T-cell (primary cell): Measurements from ENCODE around the gene CCDC69. TPM values are rescaled to one million over a fixed set of nuclear protein-coding genes. Genes with fewer than 3 reads are reported as not detected.
A peak's percentile ranks its signal among the peaks of the same experiment; 100 is the strongest.

Experiments
- ATAC-seq, 4 experiments: fragments of 200-7000 bp in 3 of 4; fragments of 150-1000 bp in 1 of 4; cut with Tn5 transposase; replicated peaks in 1 of 4; 1 replicate in 3 of 4; 2 replicates in 1 of 4; pipeline ENCODE4 v1.10.0; 2021; ENCODE audit warnings: moderate library complexity in 3 of 4, mild to moderate bottlenecking in 2 of 4, moderate number of reproducible peaks in 1 of 4
- CTCF ChIA-PET, 2 donors: fragments of 300-600 bp; sonication (Branson Sonifier 250); formaldehyde crosslinking; loops; one replicate each; lab custom pipeline; 2022; ENCODE audit warnings: antibody characterized with exemption in 2 of 2; lab: Charles Lee
- POLR2A ChIA-PET, 2 donors: fragments of 300-600 bp; sonication (Branson Sonifier 250); formaldehyde crosslinking; loops; one replicate each; lab custom pipeline; 2022; ENCODE audit warnings: antibody characterized with exemption in 2 of 2; lab: Charles Lee
- DNase-seq, 35 experiments: peaks; one replicate each; pipeline versions ENCODE4 v3.0.0 to v3.0.0-alpha.2; 2013 to 2023
- H3K27ac ChIP-seq: one replicate; pipeline ENCODE4 v1.5.1; 2013; ENCODE audit warnings: low read length
- H3K27me3 ChIP-seq, 2 experiments: replicated peaks in 1 of 2; 1 replicate in 1 of 2; 2 replicates in 1 of 2; pipeline versions ENCODE4 v1.6.1 to v1.7.0; 2013; ENCODE audit warnings: low read length in 1 of 2, mixed read lengths in 1 of 2; ENCODE audit not compliant: control insufficient read depth in 2 of 2, insufficient read depth in 2 of 2; ENCODE audit errors: extremely low read depth in 1 of 2
- H3K36me3 ChIP-seq, 2 donors: 1 replicate in 1 of 2; 2 replicates in 1 of 2; pipeline versions ENCODE4 v1.6.1 to v1.7.0; 2013; ENCODE audit warnings: low read length in 1 of 2; ENCODE audit not compliant: control insufficient read depth in 2 of 2, insufficient read depth in 1 of 2; ENCODE audit errors: extremely low read depth in 1 of 2
- H3K4me1 ChIP-seq, 2 experiments: 1 replicate in 1 of 2; 2 replicates in 1 of 2; pipeline versions ENCODE4 v1.6.1 to v1.7.0; 2013; ENCODE audit warnings: low read length in 2 of 2, mixed read lengths in 1 of 2; ENCODE audit not compliant: insufficient read depth in 2 of 2, control insufficient read depth in 1 of 2; ENCODE audit errors: extremely low read depth in 1 of 2
- H3K4me3 ChIP-seq, 2 donors: 1 replicate in 1 of 2; 2 replicates in 1 of 2; pipeline versions ENCODE4 v1.5.1 to v1.7.0; 2013; ENCODE audit warnings: mild to moderate bottlenecking in 2 of 2, low read length in 1 of 2, moderate library complexity in 1 of 2; ENCODE audit not compliant: control insufficient read depth in 1 of 2; ENCODE audit errors: extremely low read depth in 1 of 2
- H3K9me3 ChIP-seq: 2 replicates; pipeline ENCODE4 v1.7.0; 2013
- H3K27ac Mint-ChIP-seq, 2 donors: one replicate each; pipeline ENCODE4 v1.8.0; 2020 to 2021; ENCODE audit warnings: mild to moderate bottlenecking in 2 of 2, mixed read lengths in 2 of 2
- H3K27me3 Mint-ChIP-seq, 2 donors: one replicate each; pipeline ENCODE4 v1.8.0; 2021 to 2022; ENCODE audit warnings: mixed read lengths in 2 of 2
- H3K36me3 Mint-ChIP-seq: one replicate; pipeline ENCODE4 v1.8.0; 2021; ENCODE audit warnings: mixed read lengths
- H3K4me1 Mint-ChIP-seq, 3 donors: one replicate each; pipeline ENCODE4 v1.8.0; 2020 to 2022; ENCODE audit warnings: mixed read lengths in 3 of 3, mild to moderate bottlenecking in 1 of 3
- H3K4me3 Mint-ChIP-seq, 3 donors: one replicate each; pipeline ENCODE4 v1.8.0; 2020 to 2022; ENCODE audit warnings: mild to moderate bottlenecking in 3 of 3, mixed read lengths in 3 of 3, moderate library complexity in 3 of 3
- H3K9me3 Mint-ChIP-seq, 3 donors: one replicate each; pipeline ENCODE4 v1.8.0; 2020 to 2022; ENCODE audit warnings: mixed read lengths in 3 of 3
- WGBS: methylation state at CpG from one replicate; pipeline ENCODE4 v1.1.5; 2013; ENCODE audit warnings: missing lambda C conversion rate; ENCODE audit not compliant: insufficient coverage; 5-methylcytosine and 5-hydroxymethylcytosine counted together
- total RNA-seq, 35 experiments: library from RNA in 6 of 35; stranded (reverse) in 6 of 35; fragments of 120-200 nt in 1 of 35; gene quantifications; one replicate each; pipeline versions ENCODE4 v1.2.1 to v1.2.4 and lab custom pipeline; 2013 to 2026

Gene CCDC69
- total RNA-seq, 5 donors from 2014 or later (not counting 1 experiment from before 2014, with no cell fraction given): 86.3 to 112 (median 93.5) TPM

GRCh38 chr5:151250346-151251000 lies 26.6 kb upstream of the CCDC69 start:
- Mint-ChIP-seq H3K36me3 (no peaks in the 10 kb centered on the region), H3K27ac (peak overlapping the region; percentile 73 to 81), H3K4me3 (peak overlapping the region; percentile 44 to 95 (median 74)), H3K27me3 (no peaks in the 10 kb centered on the region), H3K9me3 (no peaks in the 10 kb centered on the region), H3K4me1 (peaks cover 29 to 51% (median 31%) of the 10 kb centered on the region in 3 donors)
- Histone ChIP-seq H3K4me3 (peak overlapping the region in 1 of 2 donors; percentile 13), H3K9me3 (no peaks in the 10 kb centered on the region), H3K4me1 (peaks cover 9 to 32% of the 10 kb centered on the region in 2 experiments), H3K27ac (peak overlapping the region; percentile 62), H3K36me3 (peaks cover 0 to 2% of the 10 kb centered on the region in 2 donors), H3K27me3 (no peaks in the 10 kb centered on the region)
- no peak for ATAC-seq
- POLR2A ChIA-PET: interaction anchor here in 1 of 2 donors (0.7 kb wide), 2 partner anchors 164 to 175 kb away, joined by 3 read pairs; no protein-coding TSS in a partner anchor
- DNase-seq: no peak
- CTCF ChIA-PET: interaction anchor here in 1 of 2 donors (0.5 kb wide), 1 partner anchor 1732 kb away, joined by 11 read pairs; no protein-coding TSS in a partner anchor
- 82% methylated on average over 5 of the region's 10 CpGs for WGBS

- Histone ChIP-seq H3K36me3 (peaks cover 0 to 2% of the 10 kb centered on the region in 2 donors), H3K4me1 (peaks cover 9 to 33% of the 10 kb centered on the region in 2 experiments), H3K9me3 (no peaks in the 10 kb centered on the region), H3K27me3 (no peaks in the 10 kb centered on the region), H3K4me3 (no peak overlapping the region), H3K27ac (no peak overlapping the region)
- 94% methylated on average over 5 of the region's 5 CpGs for WGBS
- Mint-ChIP-seq H3K27ac (no peak overlapping the region), H3K4me1 (peaks cover 26 to 46% (median 33%) of the 10 kb centered on the region in 3 donors), H3K27me3 (no peaks in the 10 kb centered on the region), H3K36me3 (no peaks in the 10 kb centered on the region), H3K9me3 (no peaks in the 10 kb centered on the region), H3K4me3 (no peak overlapping the region)
- CTCF ChIA-PET: no interaction called here
- no peak for DNase-seq
- POLR2A ChIA-PET: no interaction called here
- no peak for ATAC-seq
Measured at GRCh38 chr5:151249281-151249680, 25.4 kb upstream of the CCDC69 start.

GRCh38 chr5:151248651-151249050 lies 24.8 kb upstream of the CCDC69 start:
- H3K27me3 ChIP-seq: no peaks in the 10 kb centered on the region
- peaks cover 8 to 35% of the 10 kb centered on the region in 2 experiments for H3K4me1 ChIP-seq
- DNase-seq (no peak), ATAC-seq (no peak)
- H3K9me3 Mint-ChIP-seq: no peaks in the 10 kb centered on the region
- H3K4me3 Mint-ChIP-seq: no peak overlapping the region
- peaks cover 0 to 2% of the 10 kb centered on the region in 2 donors for H3K36me3 ChIP-seq
- no peaks in the 10 kb centered on the region for H3K9me3 ChIP-seq
- no peak overlapping the region for H3K4me3 ChIP-seq
- WGBS: 100% methylated on average over 2 of the region's 2 CpGs
- ChIA-PET CTCF (no interaction called here), POLR2A (interaction anchor here in 1 of 2 donors (0.6 kb wide), 1 partner anchor 802 kb away, joined by 3 read pairs; no protein-coding TSS in a partner anchor)
- no peak overlapping the region for H3K27ac Mint-ChIP-seq
- H3K27ac ChIP-seq: no peak overlapping the region
- no peaks in the 10 kb centered on the region for H3K27me3 Mint-ChIP-seq
- H3K4me1 Mint-ChIP-seq: peaks cover 26 to 46% (median 33%) of the 10 kb centered on the region in 3 donors
- H3K36me3 Mint-ChIP-seq: no peaks in the 10 kb centered on the region

- no peak overlapping the region for H3K27ac ChIP-seq
- peaks cover 0 to 2% of the 10 kb centered on the region in 2 donors for H3K36me3 ChIP-seq
- ChIA-PET CTCF (no interaction called here), POLR2A (no interaction called here)
- no CpG with 5 or more reads among the region's 4 CpGs for WGBS
- ATAC-seq (no peak), DNase-seq (no peak)
- H3K4me1 ChIP-seq: peaks cover 0 to 17% of the 10 kb centered on the region in 2 experiments
- Mint-ChIP-seq H3K27me3 (no peaks in the 10 kb centered on the region), H3K27ac (no peak overlapping the region), H3K4me1 (peaks cover 10 to 30% (median 19%) of the 10 kb centered on the region in 3 donors), H3K9me3 (no peaks in the 10 kb centered on the region), H3K36me3 (no peaks in the 10 kb centered on the region), H3K4me3 (no peak overlapping the region)
- H3K4me3 ChIP-seq: no peak overlapping the region
- H3K27me3 ChIP-seq: no peaks in the 10 kb centered on the region
- no peaks in the 10 kb centered on the region for H3K9me3 ChIP-seq
Measured at GRCh38 chr5:151245680-151246219, 21.9 kb upstream of the CCDC69 start.

- Mint-ChIP-seq H3K9me3 (no peaks in the 10 kb centered on the region), H3K4me3 (no peak overlapping the region), H3K27ac (peak overlapping the region in 1 of 2 donors; percentile 12), H3K27me3 (no peaks in the 10 kb centered on the region), H3K4me1 (peaks cover 12 to 27% (median 12%) of the 10 kb centered on the region in 3 donors), H3K36me3 (no peaks in the 10 kb centered on the region)
- POLR2A ChIA-PET: no interaction called here
- H3K27ac ChIP-seq: no peak overlapping the region
- H3K27me3 ChIP-seq: peaks cover 0 to 3% of the 10 kb centered on the region in 2 experiments
- H3K9me3 ChIP-seq: no peaks in the 10 kb centered on the region
- H3K4me1 ChIP-seq: peaks cover 0 to 14% of the 10 kb centered on the region in 2 experiments
- DNase-seq: no peak
- ATAC-seq: peak in 1 of 4 experiments; percentile 38
- no peak overlapping the region for H3K4me3 ChIP-seq
- CTCF ChIA-PET: no interaction called here
- WGBS: 80% methylated on average over 1 of the region's 3 CpGs
- peaks cover 0 to 2% of the 10 kb centered on the region in 2 donors for H3K36me3 ChIP-seq
Measured at GRCh38 chr5:151244206-151244605, 20.3 kb upstream of the CCDC69 start.

GRCh38 chr5:151243564-151243963 lies 19.7 kb upstream of the CCDC69 start:
- H3K36me3 Mint-ChIP-seq: no peaks in the 10 kb centered on the region
- H3K27ac Mint-ChIP-seq: peak overlapping the region in 1 of 2 donors; percentile 12
- Histone ChIP-seq H3K36me3 (no peaks in the 10 kb centered on the region), H3K4me3 (no peak overlapping the region), H3K27ac (no peak overlapping the region), H3K9me3 (no peaks in the 10 kb centered on the region), H3K27me3 (peaks cover 0 to 3% of the 10 kb centered on the region in 2 experiments), H3K4me1 (peaks cover 0 to 17% of the 10 kb centered on the region in 2 experiments)
- ChIA-PET POLR2A (no interaction called here), CTCF (no interaction called here)
- 50% methylated on average over 2 of the region's 4 CpGs for WGBS
- no peak overlapping the region for H3K4me3 Mint-ChIP-seq
- DNase-seq (no peak), ATAC-seq (no peak)
- peaks cover 12 to 27% (median 16%) of the 10 kb centered on the region in 3 donors for H3K4me1 Mint-ChIP-seq
- H3K27me3 Mint-ChIP-seq: no peaks in the 10 kb centered on the region
- H3K9me3 Mint-ChIP-seq: no peaks in the 10 kb centered on the region
